ENCODE measurements around the gene POLD2. TPM values are rescaled to one million over a fixed set of nuclear protein-coding genes. Genes with fewer than 3 reads are reported as not detected.
A peak's percentile ranks its signal among the peaks of the same experiment; 100 is the strongest.

The POLD2 gene
- total RNA-seq, 2 experiments from 2014 or later, result 45.2 to 48.3 TPM

DNA sequence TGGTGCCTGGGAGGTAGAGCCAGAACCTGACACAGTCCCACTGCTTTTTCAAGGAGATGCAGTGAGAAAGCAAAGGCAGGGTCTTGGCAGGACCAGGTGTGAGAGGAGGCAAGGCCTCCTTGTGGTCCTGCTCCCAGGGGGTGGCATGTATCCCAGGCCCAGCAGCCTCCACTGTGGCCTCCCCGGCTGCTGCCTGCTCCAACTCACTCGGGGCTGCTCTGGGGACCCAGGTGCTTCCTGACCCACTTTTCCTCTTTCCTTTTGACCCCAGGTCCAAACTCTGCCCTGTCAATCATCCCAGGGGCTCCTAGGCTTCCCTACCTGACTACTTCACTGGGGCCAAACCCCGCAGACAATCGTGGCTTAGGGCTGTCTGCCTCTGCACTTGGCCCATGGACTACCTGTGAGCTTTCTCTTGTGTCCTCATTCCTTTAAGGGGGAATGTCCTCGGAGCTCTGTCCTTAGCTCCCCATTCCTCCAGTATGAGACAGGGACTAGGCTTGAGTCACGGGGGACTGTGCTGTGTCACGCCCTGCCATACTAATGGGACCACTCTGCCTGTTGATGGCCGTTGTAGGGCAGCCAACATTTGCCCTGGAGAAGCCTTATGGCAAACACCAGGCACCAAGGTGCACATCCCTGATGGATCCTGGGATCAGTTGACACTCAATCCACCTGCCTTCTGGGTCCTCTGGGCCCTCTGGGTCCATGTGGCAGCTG is 20.3 kb downstream of the POLD2 start:
- intact Hi-C loops (cut with DNase I, micrococcal nuclease), result no loop called here
- Mint-ChIP-seq H3K27me3 (peaks cover 5% of the 10 kb centered on the region), H3K9me3 (no peaks in the 10 kb centered on the region), H3K4me3 (peak overlapping the region; percentile 87), H3K4me1 (ENCODE audit: low read depth) (peaks cover 16% of the 10 kb centered on the region), H3K36me3 (ENCODE audit: low read depth) (peaks cover 3% of the 10 kb centered on the region), H3K27ac (no peak overlapping the region)
- POLR2A ChIA-PET, result no interaction called here
- Histone ChIP-seq H3K9me3 (ENCODE audit: control insufficient read depth in 1 of 2, insufficient read depth in 1 of 2, low read length in 2 of 2) (peaks cover 0 to 3% of the 10 kb centered on the region in 2 experiments), H3K4me1 (ENCODE audit: insufficient read depth, low read length) (peaks cover 17% of the 10 kb centered on the region), H3K4me3 (ENCODE audit: low read length) (no peak overlapping the region), H3K27ac (ENCODE audit: low read depth in 1 of 2, low read length in 2 of 2) (no peak overlapping the region), H3K36me3 (ENCODE audit: insufficient read depth, low read length) (no peaks in the 10 kb centered on the region), H3K27me3 (ENCODE audit: control insufficient read depth in 1 of 2, insufficient read depth in 2 of 2, low read length in 2 of 2) (peaks cover 0 to 6% of the 10 kb centered on the region in 2 experiments)
- DNase-seq (no peak), ATAC-seq (ENCODE audit: poor library complexity) (no peak)
- CTCF ChIA-PET, result interaction anchor here (0.6 kb wide), 1 partner anchor 407 kb away, joined by 3 read pairs; no protein-coding TSS in a partner anchor
- no peak for TF ChIP-seq CTCF (IDR thresholded peaks at IDR 0.05)

DNA sequence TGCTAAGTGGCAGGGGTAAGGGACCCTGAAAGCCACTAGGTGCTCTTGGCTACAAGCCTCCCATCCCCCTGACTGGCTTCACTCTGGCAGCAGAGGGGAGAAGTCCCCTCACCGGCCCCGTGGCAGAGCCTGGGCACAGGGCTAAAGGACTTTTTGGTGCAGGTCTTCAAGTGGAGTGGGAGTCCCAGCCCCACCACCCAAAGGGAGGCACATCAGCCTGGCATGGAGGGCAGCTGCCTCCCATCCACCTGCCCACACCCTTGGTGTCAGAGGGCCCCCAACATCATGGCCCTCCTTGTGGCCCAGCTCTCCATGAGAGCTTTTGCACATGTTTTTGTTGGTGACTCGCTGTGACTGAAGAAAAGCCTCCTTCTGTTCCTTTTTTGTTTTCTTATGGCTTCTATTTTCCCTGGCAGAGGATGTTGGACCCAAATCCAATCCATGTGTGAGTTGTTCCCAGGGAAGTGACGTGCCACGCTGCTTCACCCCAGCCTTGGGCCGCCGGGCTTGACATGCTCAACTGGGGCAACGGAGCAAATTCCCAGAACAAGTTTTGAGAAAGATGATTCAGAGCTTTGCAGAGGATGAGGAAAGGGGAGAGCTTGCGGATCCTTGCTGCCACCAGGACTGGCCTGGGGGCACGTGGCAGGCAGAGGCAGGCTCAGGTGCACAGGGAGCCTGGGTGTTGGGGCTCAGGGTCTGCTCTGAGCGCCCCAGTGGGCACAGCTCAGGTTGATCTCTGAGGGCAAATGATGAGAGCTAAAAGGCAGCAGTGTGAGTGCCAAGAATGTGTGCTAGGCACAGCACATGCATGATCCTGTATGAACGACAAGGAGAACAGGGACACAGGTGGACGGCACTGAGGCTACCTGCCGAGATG is 21.1 kb downstream of the POLD2 start:
- Mint-ChIP-seq H3K27ac (no peak overlapping the region), H3K9me3 (no peaks in the 10 kb centered on the region), H3K27me3 (peaks cover 5% of the 10 kb centered on the region), H3K4me3 (peak overlapping the region; percentile 65), H3K4me1 (ENCODE audit: low read depth) (peaks cover 16% of the 10 kb centered on the region), H3K36me3 (ENCODE audit: low read depth) (peaks cover 3% of the 10 kb centered on the region)
- no peak overlapping the region for H3K4me3 ChIP-seq (ENCODE audit: low read length)
- peaks cover 17% of the 10 kb centered on the region for H3K4me1 ChIP-seq (ENCODE audit: insufficient read depth, low read length)
- ATAC-seq (ENCODE audit: poor library complexity) (no peak), DNase-seq (no peak)
- peaks cover 0 to 6% of the 10 kb centered on the region in 2 experiments for H3K27me3 ChIP-seq (ENCODE audit: control insufficient read depth in 1 of 2, insufficient read depth in 2 of 2, low read length in 2 of 2)
- TF ChIP-seq CTCF (IDR thresholded peaks at IDR 0.05), result no peak
- intact Hi-C loops (cut with DNase I, micrococcal nuclease), result no loop called here
- peaks cover 0 to 3% of the 10 kb centered on the region in 2 experiments for H3K9me3 ChIP-seq (ENCODE audit: control insufficient read depth in 1 of 2, insufficient read depth in 1 of 2, low read length in 2 of 2)
- ChIA-PET CTCF (interaction anchor here (0.6 kb wide), 1 partner anchor 408 kb away, joined by 3 read pairs; no protein-coding TSS in a partner anchor), POLR2A (no interaction called here)
- no peak overlapping the region for H3K27ac ChIP-seq (ENCODE audit: low read depth in 1 of 2, low read length in 2 of 2)
- no peaks in the 10 kb centered on the region for H3K36me3 ChIP-seq (ENCODE audit: insufficient read depth, low read length)

DNA sequence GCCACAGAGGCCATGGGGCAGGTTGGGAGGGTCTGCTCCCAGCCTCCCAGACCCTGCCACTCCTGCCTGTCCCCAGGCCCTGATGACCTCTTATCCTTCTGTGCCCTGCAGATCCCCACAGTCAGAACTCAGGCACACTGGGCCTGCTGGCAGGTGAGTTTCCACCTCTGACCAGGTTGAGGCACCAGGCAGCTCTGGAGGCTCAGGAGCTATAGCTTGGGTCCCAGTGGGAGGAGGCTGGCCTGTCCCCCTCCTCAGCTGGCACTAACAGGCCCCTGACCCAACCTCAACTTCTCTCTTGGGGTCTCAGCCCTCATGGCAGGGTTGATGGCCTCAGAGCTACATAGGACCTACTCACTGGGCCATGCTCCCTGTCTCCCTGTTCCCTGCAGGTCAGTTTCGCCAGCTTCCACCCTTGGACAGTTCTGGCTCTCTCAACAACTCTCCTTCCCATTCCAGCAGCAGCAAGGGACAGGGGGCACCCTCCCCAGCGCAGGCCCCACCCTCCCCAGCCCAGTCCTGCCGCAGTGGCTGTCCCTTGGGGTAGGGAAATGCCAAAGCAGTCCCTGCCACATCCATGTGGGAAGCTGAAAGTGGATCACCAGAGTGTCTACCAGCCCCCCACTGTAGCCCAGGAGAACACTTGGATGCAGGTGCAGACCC is 21.9 kb downstream of the POLD2 start:
- Mint-ChIP-seq H3K27ac (no peak overlapping the region), H3K4me3 (no peak overlapping the region), H3K9me3 (no peaks in the 10 kb centered on the region), H3K27me3 (peaks cover 5% of the 10 kb centered on the region), H3K36me3 (ENCODE audit: low read depth) (peaks cover 3% of the 10 kb centered on the region), H3K4me1 (ENCODE audit: low read depth) (peaks cover 16% of the 10 kb centered on the region)
- Histone ChIP-seq H3K9me3 (ENCODE audit: control insufficient read depth in 1 of 2, insufficient read depth in 1 of 2, low read length in 2 of 2) (peaks cover 0 to 3% of the 10 kb centered on the region in 2 experiments), H3K4me3 (ENCODE audit: low read length) (no peak overlapping the region), H3K4me1 (ENCODE audit: insufficient read depth, low read length) (peaks cover 17% of the 10 kb centered on the region), H3K27ac (ENCODE audit: low read depth in 1 of 2, low read length in 2 of 2) (no peak overlapping the region), H3K36me3 (ENCODE audit: insufficient read depth, low read length) (no peaks in the 10 kb centered on the region), H3K27me3 (ENCODE audit: control insufficient read depth in 1 of 2, insufficient read depth in 2 of 2, low read length in 2 of 2) (peaks cover 0 to 6% of the 10 kb centered on the region in 2 experiments)
- DNase-seq (no peak), ATAC-seq (ENCODE audit: poor library complexity) (no peak)
- ChIA-PET POLR2A (no interaction called here), CTCF (no interaction called here)
- no peak for TF ChIP-seq CTCF (IDR thresholded peaks at IDR 0.05)
- intact Hi-C loops (cut with DNase I, micrococcal nuclease), result no loop called here

All from CD4-positive, alpha-beta T cell (primary cell).